Osteoblast (primary cell): Measurements from ENCODE around the gene AGK. TPM values are rescaled to one million over a fixed set of nuclear protein-coding genes. Genes with fewer than 3 reads are reported as not detected.
A peak's percentile ranks its signal among the peaks of the same experiment; 100 is the strongest.
"Not testable (repeated sequence)": the region's sequence is repeated elsewhere in the genome, so short reads cannot be mapped to it uniquely, and the experiment has no call there.

Experiments used
- DNase-seq: peaks from one replicate; pipeline ENCODE4 v3.0.0; 2011; ENCODE audit warnings: low spot score, mixed read lengths; ENCODE audit not compliant: insufficient read length; ENCODE audit errors: missing footprints
- H2AFZ ChIP-seq: 2 replicates; pipeline ENCODE4 v1.6.0; 2011; ENCODE audit warnings: mild to moderate bottlenecking, low read length
- H3K27ac ChIP-seq: 2 replicates; pipeline ENCODE4 v1.5.1; 2011; ENCODE audit warnings: mild to moderate bottlenecking, low read depth, low read length, moderate library complexity
- H3K27me3 ChIP-seq: 2 replicates; pipeline ENCODE4 v1.6.0; 2012; ENCODE audit warnings: mild to moderate bottlenecking, control low read depth, inconsistent platforms, low read length, moderate library complexity; ENCODE audit not compliant: insufficient read depth
- H3K36me3 ChIP-seq: 2 replicates; pipeline ENCODE4 v1.5.1; 2011; ENCODE audit warnings: mild to moderate bottlenecking, low read length, control low read depth, moderate library complexity; ENCODE audit not compliant: insufficient read depth
- H3K4me1 ChIP-seq: 2 replicates; pipeline ENCODE4 v1.5.1; 2011; ENCODE audit warnings: mild to moderate bottlenecking, low read length, control low read depth, moderate library complexity; ENCODE audit not compliant: insufficient read depth
- H3K4me2 ChIP-seq: 2 replicates; pipeline ENCODE4 v1.6.0; 2011; ENCODE audit warnings: mild to moderate bottlenecking, low read length; ENCODE audit not compliant: insufficient read depth
- H3K4me3 ChIP-seq: fragments of 200-600 bp; sonication (generic); 3 replicates; pipeline ENCODE4 v1.5.1; 2012; ENCODE audit warnings: mild to moderate bottlenecking, low read length, inconsistent platforms; ENCODE audit not compliant: insufficient read depth
- H3K79me2 ChIP-seq: 2 replicates; pipeline ENCODE4 v1.6.0; 2012; ENCODE audit warnings: mild to moderate bottlenecking, low read length, control low read depth, inconsistent platforms; ENCODE audit not compliant: insufficient read depth
- H3K9me3 ChIP-seq: 2 replicates; pipeline ENCODE4 v1.5.1; 2011; ENCODE audit warnings: low read depth, low read length, control low read depth
- H4K20me1 ChIP-seq: 2 replicates; pipeline ENCODE4 v1.6.0; 2012; ENCODE audit warnings: mild to moderate bottlenecking, low read length, control low read depth; ENCODE audit not compliant: insufficient read depth
- CTCF ChIP-seq: IDR thresholded peaks from 2 replicates; pipeline ENCODE4 v1.5.1; 2011; ENCODE audit warnings: mild to moderate bottlenecking, low read depth, low read length, moderate library complexity; ENCODE audit errors: extremely low read depth
- total RNA-seq: library from RNA; depleted of rRNA; stranded (reverse); fragments of >200 nt; gene quantifications from 2 replicates; pipeline ENCODE4 v1.2.3, GENCODE V29; 2012

Gene AGK
- total RNA-seq, 1 donor, result 26.1 TPM

- H3K4me3 ChIP-seq, result no peak overlapping the region
- no peaks in the 10 kb centered on the region for H3K9me3 ChIP-seq
- H4K20me1 ChIP-seq, result no peaks in the 10 kb centered on the region
- no peak for TF ChIP-seq CTCF
- H3K27me3 ChIP-seq, result no peaks in the 10 kb centered on the region
- no peak overlapping the region for H3K4me2 ChIP-seq
- H2AFZ ChIP-seq, result no peak overlapping the region
- DNase-seq, result no peak
- H3K36me3 ChIP-seq, result peaks cover 6% of the 10 kb centered on the region
- H3K79me2 ChIP-seq, result no peaks in the 10 kb centered on the region
- no peak overlapping the region for H3K27ac ChIP-seq
- peaks cover 40% of the 10 kb centered on the region for H3K4me1 ChIP-seq
Observed at GRCh38 chr7:141645188-141645587, 94.0 kb downstream of the AGK start.

- Histone ChIP-seq H3K4me1 (peaks cover 39% of the 10 kb centered on the region), H3K36me3 (peaks cover 8% of the 10 kb centered on the region), H3K27ac (peak overlapping the region; percentile 69), H3K9me3 (no peaks in the 10 kb centered on the region), H3K4me2 (peak overlapping the region; percentile 5), H2AFZ (peak overlapping the region; percentile 7), H3K27me3 (no peaks in the 10 kb centered on the region), H4K20me1 (no peaks in the 10 kb centered on the region), H3K79me2 (no peaks in the 10 kb centered on the region), H3K4me3 (no peak overlapping the region)
- peak; percentile 69 for DNase-seq
- TF ChIP-seq CTCF, result no peak
Observed at GRCh38 chr7:141646826-141647480, 95.7 kb downstream of the AGK start.

- H3K27me3 ChIP-seq, DNase-seq, H2AFZ ChIP-seq, H3K79me2 ChIP-seq, H3K4me2 ChIP-seq, H3K36me3 ChIP-seq, H3K4me3 ChIP-seq, H4K20me1 ChIP-seq, H3K9me3 ChIP-seq: not testable (repeated sequence)
- Histone ChIP-seq H3K4me1 (peaks cover 39% of the 10 kb centered on the region), H3K27ac (peak overlapping the region; percentile 79)
Observed at GRCh38 chr7:141647701-141648100, 96.5 kb downstream of the AGK start.

- Histone ChIP-seq H3K27me3 (no peaks in the 10 kb centered on the region), H4K20me1 (no peaks in the 10 kb centered on the region), H3K4me3 (no peak overlapping the region), H3K36me3 (peaks cover 12% of the 10 kb centered on the region), H2AFZ (peak overlapping the region; percentile 23), H3K9me3 (no peaks in the 10 kb centered on the region), H3K4me1 (peaks cover 39% of the 10 kb centered on the region), H3K4me2 (peak overlapping the region; percentile 17), H3K27ac (peak overlapping the region; percentile 79), H3K79me2 (no peaks in the 10 kb centered on the region)
- peak; percentile 35 for DNase-seq
- no peak for TF ChIP-seq CTCF
Observed at GRCh38 chr7:141648276-141649114, 97.3 kb downstream of the AGK start.
